Mesenteric fat pad (tissue), 1 donor: ENCODE results near the gene HMCN1. TPM values are rescaled to one million over a fixed set of nuclear protein-coding genes. Genes with fewer than 3 reads are reported as not detected.
"Not testable (repeated sequence)": the region's sequence is repeated elsewhere in the genome, so short reads cannot be mapped to it uniquely, and the experiment has no call there.

ENCODE experiments used
- DNase-seq: peaks from one replicate; pipeline ENCODE4 v3.0.0-alpha.2; 2020; ENCODE audit warnings: low spot score
- total RNA-seq: library from RNA; stranded (reverse); fragmentation: NEBNext Ultra II Directional; extraction: Animal tissue kit (Norgen Biotek cat#: 25700); gene quantifications from one replicate; pipeline ENCODE4 v1.2.1, GENCODE V29; 2021
- donor health status: DM: yes; HTN: yes; CAD: no.

HMCN1 gene
- total RNA-seq, 1 donor from 2014 or later = 13.3 TPM

DNA sequence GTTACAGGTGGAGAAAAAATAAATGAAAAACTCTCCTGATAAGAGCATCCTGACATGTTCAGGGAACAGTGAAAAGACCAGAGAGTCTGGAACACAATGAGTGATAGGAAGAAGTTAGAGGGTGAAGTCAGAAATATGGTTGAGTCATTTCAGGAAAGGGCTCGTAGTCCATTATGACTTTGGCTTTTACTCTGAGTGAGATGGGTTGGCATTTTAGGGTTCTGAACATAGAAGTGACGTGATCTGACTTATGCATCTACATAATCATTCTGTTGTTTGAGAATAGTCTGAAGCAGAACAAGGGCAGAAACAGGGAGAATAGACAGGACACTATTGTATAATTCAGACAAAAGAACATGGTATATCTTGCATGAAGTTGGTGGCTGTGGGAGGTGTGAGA is 5.8 kb downstream of the HMCN1 start:
- DNase-seq = no peak

DNA sequence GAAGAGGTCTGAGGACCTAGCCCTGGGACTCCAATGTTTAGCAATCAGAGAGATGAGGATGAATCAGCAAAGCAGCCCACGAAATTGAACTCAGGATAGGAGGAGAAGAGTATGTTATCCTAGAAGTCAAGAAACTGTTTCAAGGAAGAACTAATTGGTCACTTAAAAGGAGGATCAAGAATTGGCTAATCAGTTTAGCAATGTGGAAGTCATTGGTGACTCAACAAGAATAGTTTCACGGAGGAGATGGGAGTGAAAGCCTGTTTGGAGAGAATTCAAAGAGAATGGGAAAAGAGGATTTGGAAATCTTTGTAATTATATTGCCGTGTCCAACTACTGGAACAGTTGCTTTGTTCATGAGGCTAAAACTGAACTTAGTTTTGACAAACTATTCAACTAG is 7.4 kb downstream of the HMCN1 start:
- DNase-seq = no peak

GRCh38 chr1:185742403-185742802 is 8.2 kb downstream of the HMCN1 start:
- no peak for DNase-seq

GRCh38 chr1:185745165-185745564 is 11.0 kb downstream of the HMCN1 start:
- DNase-seq = no peak

- no peak for DNase-seq
Observed at GRCh38 chr1:185759061-185759460, 24.9 kb downstream of the HMCN1 start.

DNA sequence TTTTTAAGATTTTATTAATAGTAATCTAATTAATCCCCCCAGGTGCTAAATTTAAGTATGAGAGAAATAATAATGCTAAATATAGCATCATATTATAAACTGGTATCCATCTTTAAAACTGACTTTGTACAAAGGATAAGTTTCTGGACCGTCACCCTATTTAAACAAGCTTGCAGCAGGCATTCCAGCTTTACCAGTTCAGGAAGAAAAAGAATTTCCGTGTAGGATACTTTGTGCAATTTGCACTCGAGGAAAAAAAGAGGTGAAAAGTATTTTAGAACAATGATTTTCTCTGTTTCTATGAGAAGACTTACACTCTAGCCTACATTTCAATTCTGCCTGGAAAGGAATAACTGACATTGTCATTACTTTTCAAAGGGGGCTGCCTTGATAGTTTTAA is 27.6 kb downstream of the HMCN1 start:
- no peak for DNase-seq

- DNase-seq = no peak
Observed at GRCh38 chr1:185767508-185768120, 33.4 kb downstream of the HMCN1 start.

DNA sequence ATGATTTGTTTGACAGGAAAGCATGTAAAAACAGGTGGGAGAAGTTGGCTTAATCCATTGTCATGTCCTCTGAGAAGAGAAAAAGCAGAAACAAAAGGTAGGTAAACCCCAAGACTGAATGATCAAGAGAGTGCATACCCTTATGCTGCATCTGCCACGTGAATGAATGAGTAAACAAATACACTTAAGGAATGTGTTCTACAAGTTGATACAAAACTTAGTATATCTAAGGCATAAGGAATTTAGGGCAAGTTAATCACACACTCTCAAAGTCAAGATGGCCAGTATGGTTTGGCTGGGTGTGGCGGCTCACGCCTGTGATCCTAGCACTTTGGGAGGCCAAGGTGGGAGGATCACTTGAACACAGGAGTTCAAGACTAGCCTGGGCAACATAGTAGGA is 34.2 kb downstream of the HMCN1 start:
- DNase-seq = no peak

- no peak for DNase-seq
Observed at GRCh38 chr1:185769136-185769535, 34.9 kb downstream of the HMCN1 start.

DNA sequence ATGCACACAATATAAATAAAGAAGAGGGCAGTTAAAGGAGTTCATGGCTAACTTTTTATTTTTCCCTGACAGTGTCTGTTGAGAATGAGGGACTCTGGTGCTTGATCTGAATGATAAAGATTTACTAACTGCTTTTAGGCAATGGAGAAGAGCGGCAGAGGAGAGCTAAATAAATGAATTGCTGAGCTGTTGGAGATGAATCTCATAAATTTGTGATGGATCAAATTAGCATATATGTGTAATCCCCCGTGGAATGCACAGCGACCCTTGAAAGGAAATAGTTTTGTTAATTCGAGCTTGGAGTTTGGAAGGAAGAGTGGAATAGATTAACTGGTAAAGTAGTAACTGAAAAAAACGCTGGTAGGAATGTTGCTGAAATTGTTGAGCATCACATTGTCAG is 40.2 kb downstream of the HMCN1 start:
- no peak for DNase-seq

GRCh38 chr1:185775501-185775900 is 41.3 kb downstream of the HMCN1 start:
- no peak for DNase-seq

GRCh38 chr1:185776522-185776921 is 42.3 kb downstream of the HMCN1 start:
- no peak for DNase-seq

GRCh38 chr1:185783860-185784259 is 49.7 kb downstream of the HMCN1 start:
- not testable (repeated sequence) for DNase-seq

- DNase-seq = no peak
Observed at GRCh38 chr1:185785586-185785985, 51.4 kb downstream of the HMCN1 start.

GRCh38 chr1:185786524-185786923 is 52.3 kb downstream of the HMCN1 start:
- no peak for DNase-seq

DNA sequence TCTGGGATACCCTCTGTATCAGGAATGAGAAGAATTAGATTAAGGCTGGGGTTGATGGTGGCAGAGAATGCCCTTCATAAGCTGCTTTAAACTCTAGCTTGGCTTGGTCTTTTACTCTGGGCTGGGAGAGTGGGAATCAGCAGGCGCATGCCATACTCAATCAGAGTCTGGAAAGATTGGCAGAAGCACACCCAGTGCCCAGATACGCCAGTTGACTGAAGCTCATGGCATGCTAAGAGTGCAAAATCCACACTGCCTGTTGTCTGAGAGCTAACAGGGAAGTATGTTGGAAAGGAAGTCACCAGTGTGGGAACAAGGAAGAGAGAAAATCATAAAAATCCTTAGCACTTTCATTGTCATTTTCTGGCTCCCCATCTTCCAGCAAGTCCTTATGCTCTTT is 53.0 kb downstream of the HMCN1 start:
- no peak for DNase-seq

DNA sequence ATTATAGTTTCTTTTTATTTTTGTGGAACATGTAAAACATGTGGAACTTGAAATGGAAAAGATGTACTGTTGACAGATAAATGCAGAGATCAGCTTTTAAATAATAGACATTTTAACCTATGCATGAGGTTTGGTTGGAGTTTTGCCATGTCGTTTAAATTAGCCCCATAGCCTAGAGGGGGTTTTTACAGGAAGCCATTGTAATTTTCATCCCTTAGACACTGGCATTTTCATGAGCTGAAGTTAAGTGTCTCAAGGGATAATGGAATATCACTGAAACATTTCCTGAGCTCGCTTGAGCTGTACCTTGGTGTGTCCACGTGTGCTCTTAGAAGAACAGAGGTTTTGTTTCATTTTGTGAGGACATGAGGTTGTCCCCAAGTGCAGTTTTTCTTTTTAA is 54.2 kb downstream of the HMCN1 start:
- no peak for DNase-seq

- DNase-seq = no peak
Observed at GRCh38 chr1:185789501-185790193, 55.5 kb downstream of the HMCN1 start.

- DNase-seq = no peak
Observed at GRCh38 chr1:185790194-185790735, 56.1 kb downstream of the HMCN1 start.

DNA sequence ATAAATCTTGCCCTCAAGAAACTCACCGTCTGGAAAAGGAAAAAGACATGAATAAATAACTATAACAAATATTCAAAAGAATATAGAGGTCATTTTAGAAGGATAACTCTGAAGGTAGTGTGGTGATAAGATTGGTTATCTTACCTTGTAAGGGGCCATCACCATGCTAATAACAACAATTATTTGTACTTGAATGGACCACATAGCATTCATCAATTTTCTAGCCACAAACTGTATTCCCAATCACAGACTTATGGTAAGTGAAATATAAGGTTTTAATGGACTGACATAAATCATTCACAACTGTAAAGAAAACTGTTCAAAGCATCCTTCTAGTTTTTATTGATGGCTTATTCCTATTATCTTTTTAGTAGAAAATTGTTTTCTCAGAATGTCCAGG is 57.8 kb downstream of the HMCN1 start:
- DNase-seq = no peak

- not testable (repeated sequence) for DNase-seq
Observed at GRCh38 chr1:185794495-185794894, 60.3 kb downstream of the HMCN1 start.

GRCh38 chr1:185795181-185795580 is 61.0 kb downstream of the HMCN1 start:
- no peak for DNase-seq

DNA sequence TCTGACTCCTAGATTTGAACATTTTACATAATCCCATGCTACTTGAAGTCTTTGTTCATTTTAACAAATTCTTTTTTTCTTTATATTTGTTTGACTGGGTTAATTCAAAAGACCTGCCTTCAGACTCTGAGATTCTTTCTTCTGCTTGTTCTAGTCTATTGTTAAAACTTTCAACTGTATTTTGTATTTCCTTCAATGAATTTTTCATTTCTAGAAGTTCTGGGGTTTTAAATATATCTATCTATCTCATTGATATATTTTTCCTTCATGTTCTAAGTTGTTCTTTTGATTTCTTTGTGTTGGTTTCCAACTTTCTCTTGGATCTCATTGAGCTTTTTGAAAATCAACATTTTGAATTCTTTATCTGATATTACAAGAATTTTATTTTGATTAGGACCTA is 64.3 kb downstream of the HMCN1 start:
- DNase-seq = no peak
